Kidney (tissue), 22 donors: ENCODE data around the gene ARHGEF26. TPM values are rescaled to one million over a fixed set of nuclear protein-coding genes. Genes with fewer than 3 reads are reported as not detected.
A peak's percentile ranks its signal among the peaks of the same experiment; 100 is the strongest.

ENCODE experiments used
- DNase-seq, 5 donors: peaks; one replicate each; pipeline ENCODE4 v3.0.0-alpha.2; 2013 to 2020
- FAIRE-seq: peaks from 2 replicates; lab custom pipeline; 2012; peaks lifted over from hg19 to GRCh38; lab: Jason Lieb, UNC
- H3K27ac ChIP-seq, 2 donors: one replicate each; pipeline ENCODE4 v1.7.0; 2013; ENCODE audit warnings: low read depth in 2 of 2, low read length in 2 of 2, inconsistent platforms in 1 of 2
- H3K27me3 ChIP-seq: one replicate; pipeline ENCODE4 v1.7.1; 2013; ENCODE audit warnings: low read length, inconsistent platforms; ENCODE audit not compliant: control insufficient read depth, insufficient read depth
- H3K36me3 ChIP-seq, 3 donors: one replicate each; pipeline versions ENCODE4 v1.7.0 to v1.7.1; 2013; ENCODE audit warnings: low read length in 3 of 3, control low read depth in 1 of 3, inconsistent platforms in 1 of 3; ENCODE audit not compliant: insufficient read depth in 3 of 3, control insufficient read depth in 2 of 3
- H3K4me1 ChIP-seq, 3 donors: one replicate each; pipeline versions ENCODE4 v1.7.0 to v1.7.1; 2013; ENCODE audit warnings: low read length in 3 of 3, inconsistent platforms in 1 of 3, low read depth in 1 of 3; ENCODE audit not compliant: control insufficient read depth in 2 of 3, insufficient read depth in 2 of 3
- H3K4me3 ChIP-seq, 3 donors: one replicate each; pipeline versions ENCODE4 v1.7.0 to v1.8.1; 2013; ENCODE audit warnings: low read length in 3 of 3, control low read depth in 1 of 3, inconsistent platforms in 1 of 3
- H3K9ac ChIP-seq, 3 donors: one replicate each; pipeline versions ENCODE4 v1.7.0 to v1.7.1; 2013; ENCODE audit warnings: low read length in 3 of 3, control low read depth in 1 of 3, inconsistent platforms in 1 of 3
- H3K9me3 ChIP-seq, 3 donors: one replicate each; pipeline versions ENCODE4 v1.7.0 to v1.7.1; 2013; ENCODE audit warnings: low read length in 3 of 3, control low read depth in 1 of 3, inconsistent platforms in 1 of 3; ENCODE audit not compliant: control insufficient read depth in 2 of 3, insufficient read depth in 1 of 3
- intact Hi-C: fragments of 100-400 bp; cut with DNase I; formaldehyde crosslinking; loops from one replicate; pipeline ENCODE4 v1.11.1; 2022
- long read RNA-seq, 10 donors: library from polyadenylated mRNA in 1 of 10; unstranded in 1 of 10; transcript quantifications; one replicate each; pipeline ENCODE4 v2.0.0 and lab custom pipeline, GENCODE V29; 2021 to 2026
- polyA plus RNA-seq: library from polyadenylated mRNA; stranded (reverse); fragments of 350-450 nt; fragmentation: Illumina TruSeq; extraction: RNeasy Lipid Tissue Mini Kit (QIAGEN cat#74804); gene quantifications from one replicate; pipeline ENCODE4 v1.2.3, GENCODE V29; 2014; ENCODE audit warnings: low read depth, low replicate concordance; ENCODE audit not compliant: insufficient read depth
- total RNA-seq: library from RNA; stranded (reverse); fragmentation: NEBNext Ultra II Directional; extraction: Animal tissue kit (Norgen Biotek cat#: 25700); gene quantifications from one replicate; pipeline ENCODE4 v1.2.1, GENCODE V29; 2021
- TF ChIP-seq, protein P1 (sequence below): IDR thresholded peaks from 3 replicates; pipeline ENCODE4 v1.5.1; 2012; ENCODE audit warnings: mild to moderate bottlenecking, moderate library complexity, borderline replicate concordance; ENCODE audit not compliant: insufficient read depth; ENCODE audit errors: extremely low read depth
- donor health status: control.
- donor health status: control.
- donor health status: control.
- donor health status: control.
- donor health status: control.
- donor health status: DM: yes; HTN: yes; CAD: no.
- donor health status: Normal renal cell carcinoma (clear cell type).

ARHGEF26 gene, protein sequence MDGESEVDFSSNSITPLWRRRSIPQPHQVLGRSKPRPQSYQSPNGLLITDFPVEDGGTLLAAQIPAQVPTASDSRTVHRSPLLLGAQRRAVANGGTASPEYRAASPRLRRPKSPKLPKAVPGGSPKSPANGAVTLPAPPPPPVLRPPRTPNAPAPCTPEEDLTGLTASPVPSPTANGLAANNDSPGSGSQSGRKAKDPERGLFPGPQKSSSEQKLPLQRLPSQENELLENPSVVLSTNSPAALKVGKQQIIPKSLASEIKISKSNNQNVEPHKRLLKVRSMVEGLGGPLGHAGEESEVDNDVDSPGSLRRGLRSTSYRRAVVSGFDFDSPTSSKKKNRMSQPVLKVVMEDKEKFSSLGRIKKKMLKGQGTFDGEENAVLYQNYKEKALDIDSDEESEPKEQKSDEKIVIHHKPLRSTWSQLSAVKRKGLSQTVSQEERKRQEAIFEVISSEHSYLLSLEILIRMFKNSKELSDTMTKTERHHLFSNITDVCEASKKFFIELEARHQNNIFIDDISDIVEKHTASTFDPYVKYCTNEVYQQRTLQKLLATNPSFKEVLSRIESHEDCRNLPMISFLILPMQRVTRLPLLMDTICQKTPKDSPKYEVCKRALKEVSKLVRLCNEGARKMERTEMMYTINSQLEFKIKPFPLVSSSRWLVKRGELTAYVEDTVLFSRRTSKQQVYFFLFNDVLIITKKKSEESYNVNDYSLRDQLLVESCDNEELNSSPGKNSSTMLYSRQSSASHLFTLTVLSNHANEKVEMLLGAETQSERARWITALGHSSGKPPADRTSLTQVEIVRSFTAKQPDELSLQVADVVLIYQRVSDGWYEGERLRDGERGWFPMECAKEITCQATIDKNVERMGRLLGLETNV
- total RNA-seq, result 4.8 TPM
- polyA plus RNA-seq, result 3.9 TPM
- long read RNA-seq, donor 1, partial matches to known transcripts, result 12 of 12 reads
- long read RNA-seq, donor 1, other reads (novel, unspliced or antisense), result 0 of 12 reads
- long read RNA-seq, donor 2, partial matches to known transcripts, result 10 of 10 reads
- long read RNA-seq, donor 2, other reads (novel, unspliced or antisense), result 0 of 10 reads
- long read RNA-seq, donor 3, partial matches to known transcripts, result 11 of 11 reads
- long read RNA-seq, donor 3, other reads (novel, unspliced or antisense), result 0 of 11 reads
- long read RNA-seq, donor 4, result 0 reads
- long read RNA-seq, donor 5, result 0 reads
- long read RNA-seq, donor 6, result 0 reads
- long read RNA-seq, donor 7, partial matches to known transcripts, result 4 of 8 reads
- long read RNA-seq, donor 7, other reads (novel, unspliced or antisense), result 1 of 8 reads
- long read RNA-seq, donor 8, result 0 reads
- long read RNA-seq, donor 9, result 0 reads
- long read RNA-seq, donor 10, partial matches to known transcripts, result 119 of 119 reads
- long read RNA-seq, donor 10, other reads (novel, unspliced or antisense), result 0 of 119 reads

GRCh38 chr3:154120961-154121700, at the start of gene ARHGEF26:
Gene ARHGEF26 (plus strand): TSS chr3:154121390. CDS start chr3:154121993, 603 bp downstream.
- Histone ChIP-seq H3K4me1 (no peaks in the 10 kb centered on the region), H3K9ac (peak within 1 kb of the TSS; percentile 35 to 79 (median 76)), H3K36me3 (no peaks in the 10 kb centered on the region), H3K27ac (no peak within 1 kb of the TSS), H3K4me3 (peak within 1 kb of the TSS; percentile 76 to 91 (median 79)), H3K9me3 (no peaks in the 10 kb centered on the region), H3K27me3 (no peaks in the 10 kb centered on the region)
- TF ChIP-seq, protein P1, sequence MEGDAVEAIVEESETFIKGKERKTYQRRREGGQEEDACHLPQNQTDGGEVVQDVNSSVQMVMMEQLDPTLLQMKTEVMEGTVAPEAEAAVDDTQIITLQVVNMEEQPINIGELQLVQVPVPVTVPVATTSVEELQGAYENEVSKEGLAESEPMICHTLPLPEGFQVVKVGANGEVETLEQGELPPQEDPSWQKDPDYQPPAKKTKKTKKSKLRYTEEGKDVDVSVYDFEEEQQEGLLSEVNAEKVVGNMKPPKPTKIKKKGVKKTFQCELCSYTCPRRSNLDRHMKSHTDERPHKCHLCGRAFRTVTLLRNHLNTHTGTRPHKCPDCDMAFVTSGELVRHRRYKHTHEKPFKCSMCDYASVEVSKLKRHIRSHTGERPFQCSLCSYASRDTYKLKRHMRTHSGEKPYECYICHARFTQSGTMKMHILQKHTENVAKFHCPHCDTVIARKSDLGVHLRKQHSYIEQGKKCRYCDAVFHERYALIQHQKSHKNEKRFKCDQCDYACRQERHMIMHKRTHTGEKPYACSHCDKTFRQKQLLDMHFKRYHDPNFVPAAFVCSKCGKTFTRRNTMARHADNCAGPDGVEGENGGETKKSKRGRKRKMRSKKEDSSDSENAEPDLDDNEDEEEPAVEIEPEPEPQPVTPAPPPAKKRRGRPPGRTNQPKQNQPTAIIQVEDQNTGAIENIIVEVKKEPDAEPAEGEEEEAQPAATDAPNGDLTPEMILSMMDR, result no peak
- no peak for FAIRE-seq
- DNase-seq, result peak; percentile 91 to 95 (median 94)
- intact Hi-C loops, result no loop called here

DNA sequence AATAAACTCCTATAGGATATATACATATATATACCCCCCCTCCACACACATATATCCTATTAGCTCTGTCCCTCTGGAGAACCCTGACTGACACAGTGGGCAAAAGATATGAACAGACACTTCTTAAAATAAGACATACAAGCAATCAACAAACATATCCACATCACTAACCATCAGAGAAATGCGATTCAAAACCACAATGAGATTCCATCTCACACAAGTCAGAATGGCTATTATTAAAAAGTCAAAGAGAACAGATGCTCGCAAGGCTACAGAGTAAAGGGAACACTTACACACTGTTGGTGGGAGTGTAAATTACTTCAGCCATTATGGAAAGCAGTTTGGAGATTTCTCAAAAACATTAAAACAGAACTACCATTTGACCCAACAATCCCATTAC, 46.2 kb upstream of the ARHGEF26 start:
- H3K4me1 ChIP-seq, result no peaks in the 10 kb centered on the region
- H3K4me3 ChIP-seq, result no peak overlapping the region
- no peak overlapping the region for H3K9ac ChIP-seq
- no peaks in the 10 kb centered on the region for H3K36me3 ChIP-seq
- FAIRE-seq, result no peak
- H3K27me3 ChIP-seq, result no peaks in the 10 kb centered on the region
- no peak for DNase-seq
- no peaks in the 10 kb centered on the region for H3K9me3 ChIP-seq
- H3K27ac ChIP-seq, result no peak overlapping the region
- TF ChIP-seq, protein P1, result no peak
- intact Hi-C loops, result no loop called here

DNA sequence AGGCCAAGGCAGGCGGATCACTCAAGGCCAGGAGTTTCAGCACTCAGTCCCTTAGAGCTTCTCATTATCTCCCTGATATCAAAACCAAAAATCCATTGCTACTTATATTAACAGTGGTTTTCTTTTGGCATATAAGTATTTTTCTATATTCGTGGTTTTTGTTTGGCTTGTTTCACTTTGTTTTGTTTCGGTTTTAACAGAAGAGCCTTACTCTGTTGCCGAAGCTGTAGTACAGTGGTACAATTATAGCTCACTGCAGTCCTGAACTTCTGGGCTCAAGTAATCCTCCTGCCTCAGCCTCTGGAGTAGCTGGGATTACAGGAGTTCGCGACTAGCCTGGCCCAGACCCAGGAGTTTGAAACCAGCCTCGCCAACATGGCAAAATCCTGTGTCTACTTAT, 42.5 kb upstream of the ARHGEF26 start:
- no peak for FAIRE-seq
- TF ChIP-seq, protein P1, result no peak
- Histone ChIP-seq H3K4me3 (no peak overlapping the region), H3K27ac (no peak overlapping the region), H3K9ac (no peak overlapping the region), H3K4me1 (no peaks in the 10 kb centered on the region), H3K36me3 (no peaks in the 10 kb centered on the region), H3K9me3 (no peaks in the 10 kb centered on the region), H3K27me3 (no peaks in the 10 kb centered on the region)
- intact Hi-C loops, result no loop called here
- no peak for DNase-seq
